ENCODE measurements around the gene SLC12A8.
A peak's percentile ranks its signal among the peaks of the same experiment; 100 is the strongest.

The SLC12A8 gene

GRCh38 chr3:125118600-125118999, 93.9 kb downstream of the SLC12A8 start:
- no peak overlapping the region for H3K27ac ChIP-seq (ENCODE audit: low read depth, low read length)
- H3K27me3 ChIP-seq (ENCODE audit: control insufficient read depth, insufficient read depth, low read length), result no peaks in the 10 kb centered on the region
- H3K36me3 ChIP-seq (ENCODE audit: control insufficient read depth, insufficient read depth, low read length), result no peaks in the 10 kb centered on the region
- no peak overlapping the region for H3K9ac ChIP-seq (ENCODE audit: low read length)
- no peak overlapping the region for H3K4me3 ChIP-seq (ENCODE audit: low read length)
- peaks cover 7% of the 10 kb centered on the region for H3K4me1 ChIP-seq (ENCODE audit: control insufficient read depth, insufficient read depth, low read length)

GRCh38 chr3:125117631-125118191, 94.8 kb downstream of the SLC12A8 start:
- Histone ChIP-seq H3K4me3 (ENCODE audit: low read length) (no peak overlapping the region), H3K36me3 (ENCODE audit: control insufficient read depth, insufficient read depth, low read length) (no peaks in the 10 kb centered on the region), H3K27me3 (ENCODE audit: control insufficient read depth, insufficient read depth, low read length) (no peaks in the 10 kb centered on the region), H3K4me1 (ENCODE audit: control insufficient read depth, insufficient read depth, low read length) (peaks cover 7% of the 10 kb centered on the region), H3K27ac (ENCODE audit: low read depth, low read length) (no peak overlapping the region), H3K9ac (ENCODE audit: low read length) (no peak overlapping the region)

GRCh38 chr3:125116311-125117080, 96.1 kb downstream of the SLC12A8 start:
- Histone ChIP-seq H3K9ac (ENCODE audit: low read length) (no peak overlapping the region), H3K36me3 (ENCODE audit: control insufficient read depth, insufficient read depth, low read length) (no peaks in the 10 kb centered on the region), H3K4me3 (ENCODE audit: low read length) (no peak overlapping the region), H3K4me1 (ENCODE audit: control insufficient read depth, insufficient read depth, low read length) (peaks cover 7% of the 10 kb centered on the region), H3K27me3 (ENCODE audit: control insufficient read depth, insufficient read depth, low read length) (no peaks in the 10 kb centered on the region), H3K27ac (ENCODE audit: low read depth, low read length) (peak overlapping the region; percentile 8)

- H3K27ac ChIP-seq (ENCODE audit: low read depth, low read length), result no peak overlapping the region
Observed at GRCh38 chr3:125115640-125116039, 96.9 kb downstream of the SLC12A8 start.

GRCh38 chr3:125112981-125113380, 99.6 kb downstream of the SLC12A8 start:
- Histone ChIP-seq H3K4me1 (ENCODE audit: control insufficient read depth, insufficient read depth, low read length) (peaks cover 7% of the 10 kb centered on the region), H3K4me3 (ENCODE audit: low read length) (no peak overlapping the region), H3K27ac (ENCODE audit: low read depth, low read length) (no peak overlapping the region), H3K9ac (ENCODE audit: low read length) (no peak overlapping the region), H3K27me3 (ENCODE audit: control insufficient read depth, insufficient read depth, low read length) (no peaks in the 10 kb centered on the region), H3K36me3 (ENCODE audit: control insufficient read depth, insufficient read depth, low read length) (no peaks in the 10 kb centered on the region)

More at GRCh38 chr3:125115640-125116039, 96.9 kb downstream of the SLC12A8 start:
- H3K4me3 ChIP-seq (ENCODE audit: low read length), result no peak overlapping the region
- H3K36me3 ChIP-seq (ENCODE audit: control insufficient read depth, insufficient read depth, low read length), result no peaks in the 10 kb centered on the region
- peaks cover 7% of the 10 kb centered on the region for H3K4me1 ChIP-seq (ENCODE audit: control insufficient read depth, insufficient read depth, low read length)
- no peak overlapping the region for H3K9ac ChIP-seq (ENCODE audit: low read length)
- H3K27me3 ChIP-seq (ENCODE audit: control insufficient read depth, insufficient read depth, low read length), result no peaks in the 10 kb centered on the region

GRCh38 chr3:125110876-125111480, 101.6 kb downstream of the SLC12A8 start:
- Histone ChIP-seq H3K36me3 (ENCODE audit: control insufficient read depth, insufficient read depth, low read length) (no peaks in the 10 kb centered on the region), H3K27me3 (ENCODE audit: control insufficient read depth, insufficient read depth, low read length) (no peaks in the 10 kb centered on the region), H3K4me3 (ENCODE audit: low read length) (no peak overlapping the region), H3K9ac (ENCODE audit: low read length) (no peak overlapping the region), H3K4me1 (ENCODE audit: control insufficient read depth, insufficient read depth, low read length) (no peaks in the 10 kb centered on the region), H3K27ac (ENCODE audit: low read depth, low read length) (no peak overlapping the region)

- no peak overlapping the region for H3K27ac ChIP-seq (ENCODE audit: low read depth, low read length)
- no peak overlapping the region for H3K4me3 ChIP-seq (ENCODE audit: low read length)
- H3K4me1 ChIP-seq (ENCODE audit: control insufficient read depth, insufficient read depth, low read length), result no peaks in the 10 kb centered on the region
- no peak overlapping the region for H3K9ac ChIP-seq (ENCODE audit: low read length)
- no peaks in the 10 kb centered on the region for H3K27me3 ChIP-seq (ENCODE audit: control insufficient read depth, insufficient read depth, low read length)
- H3K36me3 ChIP-seq (ENCODE audit: control insufficient read depth, insufficient read depth, low read length), result no peaks in the 10 kb centered on the region
Observed at GRCh38 chr3:125110016-125110875, 102.3 kb downstream of the SLC12A8 start.

- Histone ChIP-seq H3K9ac (ENCODE audit: low read length) (no peak overlapping the region), H3K4me3 (ENCODE audit: low read length) (no peak overlapping the region), H3K36me3 (ENCODE audit: control insufficient read depth, insufficient read depth, low read length) (no peaks in the 10 kb centered on the region), H3K27me3 (ENCODE audit: control insufficient read depth, insufficient read depth, low read length) (no peaks in the 10 kb centered on the region), H3K4me1 (ENCODE audit: control insufficient read depth, insufficient read depth, low read length) (no peaks in the 10 kb centered on the region), H3K27ac (ENCODE audit: low read depth, low read length) (no peak overlapping the region)
Observed at GRCh38 chr3:125109536-125109925, 103.0 kb downstream of the SLC12A8 start.

GRCh38 chr3:125108833-125109535, 103.6 kb downstream of the SLC12A8 start:
- Histone ChIP-seq H3K4me3 (ENCODE audit: low read length) (no peak overlapping the region), H3K36me3 (ENCODE audit: control insufficient read depth, insufficient read depth, low read length) (no peaks in the 10 kb centered on the region), H3K27ac (ENCODE audit: low read depth, low read length) (no peak overlapping the region), H3K4me1 (ENCODE audit: control insufficient read depth, insufficient read depth, low read length) (no peaks in the 10 kb centered on the region), H3K9ac (ENCODE audit: low read length) (no peak overlapping the region), H3K27me3 (ENCODE audit: control insufficient read depth, insufficient read depth, low read length) (no peaks in the 10 kb centered on the region)

- H3K27me3 ChIP-seq (ENCODE audit: control insufficient read depth, insufficient read depth, low read length), result no peaks in the 10 kb centered on the region
- no peak overlapping the region for H3K9ac ChIP-seq (ENCODE audit: low read length)
- no peak overlapping the region for H3K4me3 ChIP-seq (ENCODE audit: low read length)
- no peaks in the 10 kb centered on the region for H3K36me3 ChIP-seq (ENCODE audit: control insufficient read depth, insufficient read depth, low read length)
- no peaks in the 10 kb centered on the region for H3K4me1 ChIP-seq (ENCODE audit: control insufficient read depth, insufficient read depth, low read length)
- no peak overlapping the region for H3K27ac ChIP-seq (ENCODE audit: low read depth, low read length)
Observed at GRCh38 chr3:125107861-125108567, 104.5 kb downstream of the SLC12A8 start.

- H3K27me3 ChIP-seq (ENCODE audit: control insufficient read depth, insufficient read depth, low read length), result no peaks in the 10 kb centered on the region
Observed at GRCh38 chr3:125107363-125107762, 105.2 kb downstream of the SLC12A8 start.

More at GRCh38 chr3:125107363-125107762, 105.2 kb downstream of the SLC12A8 start:
- H3K4me1 ChIP-seq (ENCODE audit: control insufficient read depth, insufficient read depth, low read length), result no peaks in the 10 kb centered on the region
- H3K36me3 ChIP-seq (ENCODE audit: control insufficient read depth, insufficient read depth, low read length), result no peaks in the 10 kb centered on the region
- H3K4me3 ChIP-seq (ENCODE audit: low read length), result no peak overlapping the region
- no peak overlapping the region for H3K27ac ChIP-seq (ENCODE audit: low read depth, low read length)
- no peak overlapping the region for H3K9ac ChIP-seq (ENCODE audit: low read length)
